Omental fat pad (tissue), 4 donors: Measurements from ENCODE around the gene HERC4. TPM values are rescaled to one million over a fixed set of nuclear protein-coding genes. Genes with fewer than 3 reads are reported as not detected.

Experiments used
- ATAC-seq: fragments of 150-250 bp; one replicate; pipeline ENCODE4 v1.9.1; 2016; ENCODE audit warnings: mild to moderate bottlenecking, moderate library complexity; ENCODE audit not compliant: low FRiP score
- DNase-seq: peaks from one replicate; pipeline ENCODE4 v3.0.0-alpha.2; 2019; ENCODE audit warnings: low spot score
- CTCF ChIP-seq, 3 donors: fragments of 450-650 bp; IDR thresholded peaks; one replicate each; pipeline ENCODE4 v1.5.1; 2016 to 2017; ENCODE audit warnings: antibody characterized with exemption in 3 of 3, mild to moderate bottlenecking in 3 of 3, moderate library complexity in 2 of 3
- total RNA-seq, 4 donors: library from RNA; depleted of rRNA; stranded (reverse); fragments of >200 nt; gene quantifications; one replicate each; pipeline ENCODE4 v1.1.0, GENCODE V29; 2016

HERC4 gene
- total RNA-seq, 4 donors from 2014 or later, result 37.0 to 67.6 (median 50.5) TPM

- ATAC-seq, result no peak
- no peak for TF ChIP-seq CTCF (IDR thresholded peaks at IDR 0.05)
Observed at GRCh38 chr10:68049289-68050078, 25.6 kb downstream of the HERC4 start.

GRCh38 chr10:68047554-68048327, 27.3 kb downstream of the HERC4 start:
- DNase-seq (no peak), ATAC-seq (no peak)
- no peak for TF ChIP-seq CTCF (IDR thresholded peaks at IDR 0.05)

More at GRCh38 chr10:68049289-68050078, 25.6 kb downstream of the HERC4 start:
- DNase-seq, result no peak

- no peak for ATAC-seq
- TF ChIP-seq CTCF (IDR thresholded peaks at IDR 0.05), result no peak
- DNase-seq, result no peak
Observed at GRCh38 chr10:68047122-68047521, 28.0 kb downstream of the HERC4 start.

- no peak for TF ChIP-seq CTCF (IDR thresholded peaks at IDR 0.05)
- ATAC-seq, result no peak
- DNase-seq, result no peak
Observed at GRCh38 chr10:68046642-68047041, 28.4 kb downstream of the HERC4 start.

- no peak for ATAC-seq
- no peak for TF ChIP-seq CTCF (IDR thresholded peaks at IDR 0.05)
- DNase-seq, result no peak
Observed at GRCh38 chr10:68043030-68043429, 32.1 kb downstream of the HERC4 start.

GRCh38 chr10:68032113-68032512, 43.0 kb downstream of the HERC4 start:
- ATAC-seq, result no peak
- no peak for TF ChIP-seq CTCF (IDR thresholded peaks at IDR 0.05)
- DNase-seq, result no peak
